H4 (cell line): ENCODE measurements around the gene PDPK1. TPM values are rescaled to one million over a fixed set of nuclear protein-coding genes. Genes with fewer than 3 reads are reported as not detected.
"Not testable (repeated sequence)": the region's sequence is repeated elsewhere in the genome, so short reads cannot be mapped to it uniquely, and the experiment has no call there.

Experiments used
- DNase-seq: peaks from one replicate; pipeline ENCODE4 v3.0.0-alpha.2; 2015; ENCODE audit warnings: low spot score
- total RNA-seq: library from RNA; depleted of rRNA; stranded (reverse); fragments of >200 nt; shearing (Covaris generic); gene quantifications from 2 replicates; pipeline ENCODE4 v1.2.3, GENCODE V29; 2014

PDPK1 gene
- total RNA-seq, 1 experiment from 2014 or later: 8.2 TPM

GRCh38 chr16:2540912-2541311, 3.1 kb downstream of the PDPK1 start:
- DNase-seq: not testable (repeated sequence)

- not testable (repeated sequence) for DNase-seq
Observed at GRCh38 chr16:2541409-2541808, 3.6 kb downstream of the PDPK1 start.

- DNase-seq: not testable (repeated sequence)
Observed at GRCh38 chr16:2543771-2544170, 6.0 kb downstream of the PDPK1 start.

GRCh38 chr16:2550283-2550878, 12.6 kb downstream of the PDPK1 start:
- DNase-seq: not testable (repeated sequence)

GRCh38 chr16:2551420-2551889, 13.6 kb downstream of the PDPK1 start:
- DNase-seq: not testable (repeated sequence)

- DNase-seq: not testable (repeated sequence)
Observed at GRCh38 chr16:2554709-2555425, 17.0 kb downstream of the PDPK1 start.

GRCh38 chr16:2557150-2557549, 19.3 kb downstream of the PDPK1 start:
- not testable (repeated sequence) for DNase-seq

GRCh38 chr16:2560131-2560797, 22.4 kb downstream of the PDPK1 start:
- not testable (repeated sequence) for DNase-seq

GRCh38 chr16:2560798-2561133, 22.9 kb downstream of the PDPK1 start:
- not testable (repeated sequence) for DNase-seq

- not testable (repeated sequence) for DNase-seq
Observed at GRCh38 chr16:2567506-2567905, 29.7 kb downstream of the PDPK1 start.

GRCh38 chr16:2568573-2568972, 30.8 kb downstream of the PDPK1 start:
- DNase-seq: not testable (repeated sequence)

GRCh38 chr16:2572704-2573103, 34.9 kb downstream of the PDPK1 start:
- DNase-seq: not testable (repeated sequence)

- not testable (repeated sequence) for DNase-seq
Observed at GRCh38 chr16:2575839-2576238, 38.0 kb downstream of the PDPK1 start.

- DNase-seq: not testable (repeated sequence)
Observed at GRCh38 chr16:2577044-2577443, 39.2 kb downstream of the PDPK1 start.

GRCh38 chr16:2578905-2579304, 41.1 kb downstream of the PDPK1 start:
- not testable (repeated sequence) for DNase-seq

- DNase-seq: not testable (repeated sequence)
Observed at GRCh38 chr16:2580143-2580542, 42.3 kb downstream of the PDPK1 start.

GRCh38 chr16:2580818-2581217, 43.0 kb downstream of the PDPK1 start:
- not testable (repeated sequence) for DNase-seq

- no peak for DNase-seq
Observed at GRCh38 chr16:2584729-2585650, 47.2 kb downstream of the PDPK1 start.

- no peak for DNase-seq
Observed at GRCh38 chr16:2585651-2586081, 47.8 kb downstream of the PDPK1 start.

GRCh38 chr16:2586241-2586640, 48.4 kb downstream of the PDPK1 start:
- DNase-seq: no peak

GRCh38 chr16:2586901-2587480, 49.2 kb downstream of the PDPK1 start:
- no peak for DNase-seq
